ENCODE results near the gene CNIH3.

Gene CNIH3

DNA sequence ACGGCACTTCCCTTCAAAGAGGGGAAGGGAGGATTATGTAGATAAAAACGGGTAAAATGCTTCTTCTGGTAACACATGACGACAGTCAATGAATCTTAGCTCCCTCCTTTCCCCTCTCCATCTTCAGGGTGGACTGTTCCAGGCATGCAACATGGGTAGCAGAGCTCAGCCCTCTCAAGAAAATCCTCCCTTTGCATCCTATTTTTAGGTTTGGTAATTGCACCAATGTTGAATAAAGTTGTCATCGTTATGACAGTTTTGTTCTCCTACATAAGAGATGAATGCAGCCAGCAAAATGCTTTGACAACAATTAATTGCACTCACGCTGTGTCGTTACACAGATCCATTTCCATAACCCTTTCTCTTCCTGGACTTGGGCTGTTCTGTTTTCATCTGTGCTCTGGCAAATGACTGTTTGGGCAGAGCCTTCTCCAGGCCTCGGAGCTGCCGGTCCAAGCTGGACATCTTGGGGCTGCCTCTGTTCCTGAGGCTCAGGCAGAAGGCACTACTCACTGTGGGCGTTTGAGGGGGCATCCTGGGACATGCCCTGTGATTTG lies 127.6 kb downstream of the CNIH3 start:
- ATAC-seq (ENCODE audit: insufficient read depth, low read depth) = no peak
- no peak overlapping the region for H3K9ac ChIP-seq (ENCODE audit: low read depth, low read length)

DNA sequence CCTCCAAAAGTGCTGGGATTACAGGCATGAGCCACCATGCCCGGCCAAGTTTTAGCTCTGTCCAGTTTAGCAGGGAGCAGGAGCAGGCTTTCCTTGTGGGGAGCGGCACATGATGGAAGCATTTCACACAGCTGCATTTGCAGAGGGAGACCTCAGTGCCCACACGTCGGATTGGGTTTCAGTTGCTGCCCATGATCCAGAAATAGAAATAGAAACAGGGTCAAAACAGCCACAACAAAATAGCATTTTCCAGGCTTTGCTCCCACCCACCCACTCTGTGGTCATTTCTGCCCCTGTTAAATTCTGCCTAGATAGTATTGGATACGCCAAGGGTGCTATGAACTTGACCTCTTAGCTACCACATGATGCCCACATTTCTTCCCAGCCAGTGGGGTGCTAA lies 128.4 kb downstream of the CNIH3 start:
- no peak for ATAC-seq (ENCODE audit: insufficient read depth, low read depth)
- no peak overlapping the region for H3K27ac ChIP-seq (ENCODE audit: low read length)
- H3K79me2 ChIP-seq (ENCODE audit: insufficient read depth, low read length) = no peaks in the 10 kb centered on the region
- peaks cover 26% of the 10 kb centered on the region; the same call in 1 of the 2 replicates for H3K36me3 ChIP-seq (ENCODE audit: insufficient read depth, low read length)
- DNase-seq = no peak
- no peaks in the 10 kb centered on the region for H4K20me1 ChIP-seq (ENCODE audit: insufficient read depth, low read length)
- H3K4me3 ChIP-seq (ENCODE audit: low read depth in 1 of 2, low read length in 2 of 2) = no peak overlapping the region
- no peaks in the 10 kb centered on the region for H3K9me3 ChIP-seq (ENCODE audit: insufficient read depth, low read length, severe bottlenecking)
- H3K4me1 ChIP-seq (ENCODE audit: insufficient read depth, low read length) = peaks cover 22% of the 10 kb centered on the region
- no peak overlapping the region for H3K9ac ChIP-seq (ENCODE audit: low read depth, low read length)
- H3K4me2 ChIP-seq (ENCODE audit: insufficient read depth, low read length) = no peak overlapping the region
- H2AFZ ChIP-seq (ENCODE audit: low read depth, low read length) = no peak overlapping the region
- TF ChIP-seq, protein P1, sequence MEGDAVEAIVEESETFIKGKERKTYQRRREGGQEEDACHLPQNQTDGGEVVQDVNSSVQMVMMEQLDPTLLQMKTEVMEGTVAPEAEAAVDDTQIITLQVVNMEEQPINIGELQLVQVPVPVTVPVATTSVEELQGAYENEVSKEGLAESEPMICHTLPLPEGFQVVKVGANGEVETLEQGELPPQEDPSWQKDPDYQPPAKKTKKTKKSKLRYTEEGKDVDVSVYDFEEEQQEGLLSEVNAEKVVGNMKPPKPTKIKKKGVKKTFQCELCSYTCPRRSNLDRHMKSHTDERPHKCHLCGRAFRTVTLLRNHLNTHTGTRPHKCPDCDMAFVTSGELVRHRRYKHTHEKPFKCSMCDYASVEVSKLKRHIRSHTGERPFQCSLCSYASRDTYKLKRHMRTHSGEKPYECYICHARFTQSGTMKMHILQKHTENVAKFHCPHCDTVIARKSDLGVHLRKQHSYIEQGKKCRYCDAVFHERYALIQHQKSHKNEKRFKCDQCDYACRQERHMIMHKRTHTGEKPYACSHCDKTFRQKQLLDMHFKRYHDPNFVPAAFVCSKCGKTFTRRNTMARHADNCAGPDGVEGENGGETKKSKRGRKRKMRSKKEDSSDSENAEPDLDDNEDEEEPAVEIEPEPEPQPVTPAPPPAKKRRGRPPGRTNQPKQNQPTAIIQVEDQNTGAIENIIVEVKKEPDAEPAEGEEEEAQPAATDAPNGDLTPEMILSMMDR (IDR thresholded peaks at IDR 0.05; ENCODE audit: borderline replicate concordance, extremely low read depth, low read length, poor library complexity, severe bottlenecking) = no peak
- TF ChIP-seq EZH2 (IDR thresholded peaks at IDR 0.05; ENCODE audit: borderline replicate concordance, low read depth, low read length, severe bottlenecking) = no peak
- no peaks in the 10 kb centered on the region for H3K27me3 ChIP-seq (ENCODE audit: insufficient read depth, low read length, poor library complexity)

More for the DNA sequence above, 127.6 kb downstream of the CNIH3 start:
- H3K36me3 ChIP-seq (ENCODE audit: insufficient read depth, low read length) = peaks cover 29% of the 10 kb centered on the region; the same call in 1 of the 2 replicates
- no peak for DNase-seq
- TF ChIP-seq, protein P1 (IDR thresholded peaks at IDR 0.05; ENCODE audit: borderline replicate concordance, extremely low read depth, low read length, poor library complexity, severe bottlenecking) = no peak
- TF ChIP-seq EZH2 (IDR thresholded peaks at IDR 0.05; ENCODE audit: borderline replicate concordance, low read depth, low read length, severe bottlenecking) = no peak
- no peak overlapping the region for H2AFZ ChIP-seq (ENCODE audit: low read depth, low read length)
- H3K4me2 ChIP-seq (ENCODE audit: insufficient read depth, low read length) = no peak overlapping the region
- H3K9me3 ChIP-seq (ENCODE audit: insufficient read depth, low read length, severe bottlenecking) = no peaks in the 10 kb centered on the region
- no peaks in the 10 kb centered on the region for H4K20me1 ChIP-seq (ENCODE audit: insufficient read depth, low read length)
- H3K79me2 ChIP-seq (ENCODE audit: insufficient read depth, low read length) = no peaks in the 10 kb centered on the region
- peaks cover 22% of the 10 kb centered on the region for H3K4me1 ChIP-seq (ENCODE audit: insufficient read depth, low read length)
- no peak overlapping the region for H3K27ac ChIP-seq (ENCODE audit: low read length)
- no peaks in the 10 kb centered on the region for H3K27me3 ChIP-seq (ENCODE audit: insufficient read depth, low read length, poor library complexity)
- H3K4me3 ChIP-seq (ENCODE audit: low read depth in 1 of 2, low read length in 2 of 2) = no peak overlapping the region

DNA sequence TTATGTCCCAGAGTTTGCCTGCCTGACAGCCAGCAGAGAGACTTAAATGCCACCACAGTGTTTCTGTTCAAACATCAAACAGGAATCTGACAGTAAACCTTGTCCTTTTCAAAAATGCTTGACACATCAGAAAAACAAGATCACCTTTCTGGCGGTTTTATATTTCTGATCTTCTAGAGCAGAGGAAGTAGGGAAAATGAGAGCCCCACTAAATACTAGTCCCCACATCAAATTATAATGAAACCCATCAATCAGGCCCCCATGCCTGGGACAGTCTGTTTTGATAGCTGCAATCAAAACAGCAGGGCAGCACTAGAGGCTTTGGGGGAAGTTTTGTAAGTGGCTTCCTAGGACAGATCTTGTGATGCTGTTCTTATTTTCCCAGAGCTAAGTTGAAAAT lies 129.3 kb downstream of the CNIH3 start:
- Histone ChIP-seq H3K4me2 (ENCODE audit: insufficient read depth, low read length) (no peak overlapping the region), H3K4me3 (ENCODE audit: low read depth in 1 of 2, low read length in 2 of 2) (no peak overlapping the region), H3K27me3 (ENCODE audit: insufficient read depth, low read length, poor library complexity) (no peaks in the 10 kb centered on the region), H4K20me1 (ENCODE audit: insufficient read depth, low read length) (no peaks in the 10 kb centered on the region), H3K79me2 (ENCODE audit: insufficient read depth, low read length) (no peaks in the 10 kb centered on the region), H3K9me3 (ENCODE audit: insufficient read depth, low read length, severe bottlenecking) (no peaks in the 10 kb centered on the region), H3K4me1 (ENCODE audit: insufficient read depth, low read length) (peaks cover 24% of the 10 kb centered on the region), H3K36me3 (ENCODE audit: insufficient read depth, low read length) (peaks cover 17% of the 10 kb centered on the region; the same call in 1 of the 2 replicates), H2AFZ (ENCODE audit: low read depth, low read length) (no peak overlapping the region), H3K9ac (ENCODE audit: low read depth, low read length) (no peak overlapping the region), H3K27ac (ENCODE audit: low read length) (0 out of 2 replicates have a peak overlapping the region, but pooled peaks have one; percentile 29)
- no peak for DNase-seq
- ATAC-seq (ENCODE audit: insufficient read depth, low read depth) = no peak
- no peak for TF ChIP-seq EZH2 (IDR thresholded peaks at IDR 0.05; ENCODE audit: borderline replicate concordance, low read depth, low read length, severe bottlenecking)
- TF ChIP-seq, protein P1 (IDR thresholded peaks at IDR 0.05; ENCODE audit: borderline replicate concordance, extremely low read depth, low read length, poor library complexity, severe bottlenecking) = no peak

Measured in DND-41 (cell line).